NCI-H1694 (cell line): Measurements from ENCODE around the gene SKI.
"Not testable (repeated sequence)": the region's sequence is repeated elsewhere in the genome, so short reads cannot be mapped to it uniquely, and the experiment has no call there.

Experiments
- DNase-seq: peaks from one replicate; lab custom pipeline; 2025; lab: John Stamatoyannopoulos, UW

The SKI gene

DNA sequence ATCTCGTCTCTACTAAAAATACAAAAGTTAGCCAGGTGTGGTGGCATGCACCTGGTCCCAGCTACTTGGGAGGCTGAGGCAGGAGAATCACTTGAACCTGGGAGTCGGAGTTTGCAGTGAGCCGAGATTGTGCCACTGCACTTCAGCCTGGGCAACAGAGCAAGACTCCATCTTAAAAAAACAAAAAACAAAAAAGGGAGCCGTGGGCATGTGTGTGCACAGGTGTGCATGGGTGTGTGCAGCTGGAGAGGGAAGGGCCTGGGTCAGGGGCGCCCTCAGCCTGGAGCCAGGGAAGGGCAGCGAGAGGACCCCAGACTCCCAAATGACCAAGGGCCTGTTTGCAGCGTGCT is 18.9 kb downstream of the SKI start:
- not testable (repeated sequence) for DNase-seq

DNA sequence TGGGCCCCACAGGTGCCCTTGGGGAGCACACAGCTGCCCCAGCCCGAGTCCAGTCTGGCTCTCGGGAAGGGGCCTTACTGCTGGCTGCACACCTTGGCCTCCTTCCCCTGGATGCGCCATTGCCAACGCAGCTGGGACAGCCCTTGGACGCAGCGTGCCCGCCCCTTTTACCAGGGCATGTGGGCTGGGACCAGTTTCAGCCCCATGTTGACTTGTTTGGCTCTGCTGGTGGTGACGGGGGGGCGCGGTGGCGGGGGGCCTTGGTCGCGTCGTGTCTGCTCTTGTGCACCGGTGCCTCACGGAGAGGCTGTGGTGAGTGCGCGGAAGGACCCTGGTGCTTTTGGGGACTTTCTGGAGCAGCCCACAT is 19.6 kb downstream of the SKI start:
- no peak for DNase-seq

DNA sequence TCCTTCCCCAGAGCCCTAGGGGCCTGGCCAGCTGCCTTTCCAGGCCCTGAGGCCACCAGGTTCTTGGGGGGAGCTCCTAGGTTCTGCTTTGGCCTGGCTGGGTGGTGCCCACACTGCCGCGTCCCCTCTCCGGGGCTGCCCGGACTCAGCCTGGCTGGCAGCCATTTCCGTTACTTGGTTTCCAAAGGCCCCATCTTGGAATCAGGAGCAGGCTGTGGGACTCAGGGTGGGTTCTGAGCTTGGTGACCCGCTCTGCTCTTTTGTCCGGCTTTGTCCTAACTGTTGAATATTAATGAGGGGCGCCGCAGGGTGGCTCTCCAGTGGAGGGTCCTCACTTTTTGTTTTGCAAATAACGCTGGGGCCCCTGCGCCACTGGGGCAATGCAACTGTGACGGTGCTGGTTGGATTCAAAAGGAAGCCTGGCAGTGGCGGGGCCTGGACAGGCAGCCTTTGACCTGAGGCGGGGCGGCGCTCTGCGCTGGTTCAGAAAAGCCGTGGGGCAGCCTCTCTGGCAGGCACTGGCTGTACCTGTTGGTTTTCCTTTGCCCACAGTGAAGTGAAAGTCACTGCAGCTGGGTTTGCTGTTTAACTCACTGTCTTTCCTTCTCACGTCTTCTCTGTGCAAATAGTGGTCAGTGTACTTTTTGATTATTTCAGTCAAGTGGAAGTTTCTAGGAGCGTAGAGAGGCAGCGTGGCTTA is 20.2 kb downstream of the SKI start:
- no peak for DNase-seq

DNA sequence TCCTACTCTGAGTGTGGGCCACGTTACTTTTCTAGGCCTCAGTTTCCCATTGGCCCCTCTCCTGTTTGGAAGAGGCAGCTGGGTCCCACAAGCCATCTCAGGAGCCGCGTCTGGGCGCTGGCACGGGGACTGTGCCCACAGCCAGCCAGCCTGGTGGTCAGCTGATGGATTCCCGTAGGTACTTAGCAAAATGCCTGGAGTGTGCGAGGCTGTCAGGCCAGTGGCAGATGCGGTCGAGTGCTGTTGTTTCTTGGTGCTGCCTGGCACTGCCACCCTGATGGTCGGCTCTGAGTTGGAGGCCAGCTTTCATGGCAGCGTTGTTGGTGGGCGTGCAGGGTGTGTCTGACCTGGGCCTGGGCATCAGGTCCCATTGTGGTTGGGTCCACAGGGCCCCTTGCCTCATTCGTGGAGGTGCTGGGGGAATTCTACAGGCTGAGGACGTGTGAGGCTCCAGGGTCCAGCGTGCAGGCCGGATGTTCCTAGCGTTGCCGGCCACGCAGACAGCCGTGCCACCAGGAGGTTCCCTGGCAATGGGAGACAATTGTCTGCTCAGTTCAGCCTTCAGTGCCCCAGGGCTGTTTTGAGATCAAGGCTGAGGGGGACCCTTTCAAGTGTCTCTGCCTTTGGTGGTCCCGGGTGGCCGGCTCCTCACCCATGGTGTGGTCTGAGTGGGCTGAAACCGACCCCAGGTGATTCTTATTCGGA is 20.9 kb downstream of the SKI start:
- no peak for DNase-seq

DNA sequence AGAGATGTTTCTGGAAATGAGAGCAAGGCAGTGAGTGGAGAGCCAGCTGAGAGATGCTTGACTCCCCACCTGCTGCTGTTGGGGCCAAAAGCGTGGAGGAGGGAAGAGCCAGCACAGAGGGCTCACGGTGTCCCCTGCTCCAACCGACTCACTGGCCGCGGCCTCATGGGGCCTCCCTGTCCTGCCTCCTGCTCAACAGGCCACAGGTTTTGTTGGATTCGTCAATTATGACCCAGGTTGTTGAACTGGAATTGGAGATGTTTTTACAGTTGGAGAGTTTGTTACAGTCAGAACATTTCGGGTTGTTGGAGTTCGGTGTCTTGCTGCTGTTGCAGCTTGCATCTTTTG is 21.4 kb downstream of the SKI start:
- no peak for DNase-seq

DNA sequence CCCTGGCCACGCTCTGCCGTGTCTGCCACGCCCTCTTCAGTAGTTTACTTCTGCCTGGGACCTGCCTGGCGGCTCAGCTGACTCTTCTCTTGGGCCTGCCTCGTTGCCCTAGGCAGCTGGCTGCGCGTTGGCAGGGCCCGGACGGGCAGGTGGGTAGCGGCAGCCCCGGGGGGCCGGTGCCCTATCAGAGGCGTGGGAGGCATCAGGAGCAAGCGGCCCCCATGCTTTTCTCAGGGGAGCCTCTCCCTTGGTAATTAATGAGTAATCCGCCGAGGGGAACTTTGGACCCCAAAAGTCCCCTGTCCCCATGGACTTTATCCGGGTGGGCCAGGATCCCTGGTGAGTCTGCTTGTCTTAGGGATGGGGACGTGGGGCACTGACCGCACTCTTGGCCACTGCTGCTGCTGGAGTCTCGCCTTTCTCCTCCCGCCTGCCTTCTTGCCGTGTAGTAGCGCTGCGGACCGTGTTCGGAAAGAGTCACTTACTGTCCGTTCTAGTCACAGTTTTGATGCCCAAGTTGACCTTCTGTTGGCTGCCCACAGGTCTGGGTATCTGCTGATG is 22.7 kb downstream of the SKI start:
- DNase-seq, result no peak

DNA sequence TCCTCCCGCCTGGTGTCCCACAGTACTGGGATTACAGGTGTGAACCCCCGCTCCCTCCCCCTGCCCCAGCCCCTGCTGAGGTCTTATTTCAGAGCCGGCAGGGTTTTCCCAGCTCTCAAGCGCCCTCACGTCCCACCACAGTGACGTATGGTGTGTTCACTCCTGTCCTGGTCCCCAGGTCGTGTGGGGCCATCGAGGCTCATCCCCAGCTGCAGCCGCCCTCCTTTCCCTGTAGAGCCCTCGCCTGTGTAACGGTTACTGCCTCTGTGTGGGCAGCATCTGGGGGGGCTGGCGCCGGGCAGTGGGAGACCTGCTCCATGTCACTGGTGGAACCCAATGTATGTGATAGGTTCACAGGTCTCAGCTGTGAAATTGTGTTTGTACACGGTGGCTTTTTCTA is 23.2 kb downstream of the SKI start:
- no peak for DNase-seq

DNA sequence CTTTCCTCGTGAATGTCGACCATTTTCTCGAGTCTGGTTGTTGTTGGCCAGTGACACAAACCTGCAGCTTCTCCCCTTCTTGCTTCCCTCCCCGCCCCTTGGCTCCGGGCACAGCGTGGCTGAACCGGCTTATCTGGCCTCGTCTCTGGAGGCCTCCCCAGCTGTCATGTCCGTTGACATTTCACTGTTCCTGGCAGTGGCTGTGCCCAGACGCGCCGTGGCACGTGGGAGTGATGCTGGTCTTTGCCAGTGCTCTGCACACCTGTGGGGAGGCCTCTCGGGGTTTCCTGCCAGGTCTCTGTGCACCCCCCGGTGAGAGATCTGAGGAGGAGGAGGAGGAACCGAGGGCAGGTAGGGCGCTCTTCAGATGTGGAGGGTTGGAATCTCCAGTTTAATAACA is 23.7 kb downstream of the SKI start:
- no peak for DNase-seq

DNA sequence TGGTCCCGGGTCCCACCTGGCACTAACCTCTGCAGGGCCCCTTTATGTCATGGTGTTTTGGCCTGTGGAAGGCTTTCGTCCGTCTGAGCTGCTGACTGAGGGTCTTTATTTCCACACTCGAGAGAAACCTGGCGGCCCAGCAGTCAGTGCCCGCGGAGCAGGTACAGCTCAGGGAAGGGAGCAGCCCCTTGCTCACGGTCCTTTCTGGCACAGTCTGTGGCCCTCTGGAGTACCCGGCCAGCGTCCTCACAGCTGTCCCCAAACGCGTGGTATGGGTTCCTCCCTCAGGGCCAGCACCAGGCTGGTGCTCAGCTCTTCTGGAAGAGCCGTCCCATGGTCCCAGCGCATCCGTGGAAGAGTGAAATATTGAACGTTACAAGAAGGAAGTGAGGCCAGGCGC is 24.3 kb downstream of the SKI start:
- no peak for DNase-seq

DNA sequence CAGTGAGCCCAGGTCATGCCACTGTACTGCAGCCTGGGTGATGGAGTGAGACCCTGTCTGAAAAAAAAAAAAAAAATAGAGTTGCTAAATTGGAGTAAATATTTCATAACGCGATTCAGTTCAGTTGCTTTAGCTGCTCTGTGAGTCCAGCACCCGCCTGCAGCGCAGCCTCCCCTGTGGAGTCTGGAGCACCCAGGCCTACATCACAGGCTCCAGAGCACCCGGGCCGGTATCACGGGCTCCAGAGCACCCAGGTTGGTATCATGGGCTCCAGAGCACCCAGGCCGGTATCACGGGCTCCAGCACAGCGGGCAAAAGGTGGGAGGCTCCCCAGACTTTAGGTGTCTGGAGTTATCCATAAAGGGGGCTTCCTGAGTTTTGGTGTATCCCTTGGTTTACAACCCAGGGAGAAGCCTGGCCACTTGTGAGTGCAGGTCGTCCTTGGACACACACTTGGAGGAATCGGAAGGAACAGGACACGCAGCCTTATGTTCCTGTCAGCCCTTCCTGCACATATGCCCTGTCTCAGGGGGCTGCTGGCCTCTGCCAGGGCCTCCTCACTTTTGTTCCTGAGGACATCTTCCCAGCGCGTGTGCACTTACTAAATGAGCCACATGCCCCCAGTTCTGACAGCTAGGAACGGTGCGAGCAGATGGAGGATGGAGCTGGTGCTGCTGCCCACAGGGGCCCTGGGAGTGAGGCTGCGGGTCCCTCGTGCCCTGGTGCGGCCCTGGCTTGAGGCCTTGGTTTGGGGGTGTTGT is 25.1 kb downstream of the SKI start:
- no peak for DNase-seq

DNA sequence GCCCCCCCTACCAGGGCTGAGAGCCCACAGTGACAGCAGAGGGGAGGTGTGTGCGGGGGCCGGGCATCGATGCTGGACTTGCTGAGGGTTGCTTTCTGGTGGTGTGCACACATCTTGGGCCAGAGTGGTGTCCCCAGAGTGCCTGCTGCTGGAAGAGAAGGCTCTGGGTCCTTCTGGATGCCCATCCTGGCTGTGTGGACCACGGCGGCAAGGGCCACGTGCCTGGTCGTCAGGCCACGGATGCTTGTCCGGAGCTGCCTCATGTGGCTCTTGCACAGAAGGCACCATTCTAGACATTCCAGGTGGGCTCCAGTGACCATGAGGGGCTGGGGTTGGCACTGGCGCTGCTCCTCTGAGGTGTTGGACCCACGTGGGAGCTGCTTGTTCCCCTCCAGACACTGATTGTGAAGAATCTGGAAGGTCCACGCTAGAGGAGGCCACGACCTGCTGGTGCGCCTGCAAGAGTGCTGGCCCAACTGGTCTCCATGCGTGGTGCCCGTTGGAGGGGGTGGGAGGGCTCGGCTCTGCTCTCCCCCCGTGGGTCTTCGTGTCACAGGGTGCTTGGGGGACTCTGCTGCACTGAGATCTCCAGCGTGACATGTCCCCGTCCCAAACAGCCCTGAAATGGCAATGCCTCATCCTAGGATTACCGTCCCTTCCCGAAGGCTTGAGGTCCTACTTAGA is 25.8 kb downstream of the SKI start:
- DNase-seq, result no peak

DNA sequence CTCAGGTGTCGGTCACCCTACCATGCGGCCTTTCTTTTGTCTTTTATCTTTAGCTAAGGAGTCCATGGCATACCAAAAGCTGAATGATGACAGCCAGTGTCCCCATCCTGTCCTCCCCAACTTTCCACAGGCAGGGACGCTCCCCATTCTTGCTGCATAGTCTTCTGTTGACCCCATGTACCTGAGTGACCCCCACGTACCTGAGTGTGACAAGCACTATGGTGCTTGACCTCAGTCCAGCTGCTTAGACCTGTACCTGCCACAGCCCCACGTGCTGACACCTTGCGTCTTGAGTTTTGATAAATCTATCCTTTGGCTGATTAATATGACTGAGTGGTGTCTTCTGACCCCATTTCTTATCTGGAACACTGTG is 26.9 kb downstream of the SKI start:
- no peak for DNase-seq

DNA sequence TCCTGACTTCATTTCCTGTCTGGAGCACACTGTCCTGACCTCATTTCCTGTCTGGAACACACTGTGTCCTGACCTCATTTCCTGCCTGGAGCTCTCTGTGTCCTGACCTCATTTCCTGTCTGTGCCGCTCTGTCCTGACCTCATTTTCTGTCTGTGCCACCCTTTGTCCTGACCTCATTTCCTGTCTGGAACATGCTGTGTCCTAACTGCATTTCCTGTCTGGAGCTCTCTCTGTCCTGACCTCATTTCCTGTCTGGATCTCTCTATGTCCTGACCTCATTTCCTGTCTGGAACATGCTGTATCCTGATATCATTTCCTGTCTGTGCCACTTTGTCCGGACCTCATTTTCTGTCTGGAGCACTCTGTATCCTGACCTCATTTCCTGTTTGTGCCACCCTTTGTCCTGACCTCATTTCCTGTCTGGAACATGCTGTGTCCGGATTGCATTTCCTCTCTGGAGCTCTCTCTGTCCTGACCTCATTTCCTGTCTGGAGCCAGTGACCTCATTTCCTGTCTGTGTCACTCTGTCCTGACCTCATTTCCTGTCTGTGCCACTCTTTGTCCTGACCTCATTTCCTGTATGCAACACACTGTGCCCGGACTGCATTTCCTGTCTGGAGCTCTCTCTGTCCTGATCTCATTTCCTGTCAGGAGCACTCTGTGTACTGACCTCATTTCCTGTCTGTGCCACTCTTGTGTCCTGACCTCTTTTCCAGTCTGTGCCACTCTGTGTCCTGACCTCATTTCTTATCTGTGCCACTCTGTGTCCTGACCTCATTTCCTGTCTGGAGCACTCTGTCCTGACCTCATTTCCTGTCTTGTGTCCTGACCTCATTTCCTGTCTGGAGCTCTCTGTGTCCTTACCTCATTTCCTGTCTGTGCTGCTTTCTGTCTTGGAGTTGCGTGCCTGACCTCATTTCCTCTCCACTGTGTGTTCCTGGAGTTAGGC is 27.6 kb downstream of the SKI start:
- DNase-seq, result no peak

DNA sequence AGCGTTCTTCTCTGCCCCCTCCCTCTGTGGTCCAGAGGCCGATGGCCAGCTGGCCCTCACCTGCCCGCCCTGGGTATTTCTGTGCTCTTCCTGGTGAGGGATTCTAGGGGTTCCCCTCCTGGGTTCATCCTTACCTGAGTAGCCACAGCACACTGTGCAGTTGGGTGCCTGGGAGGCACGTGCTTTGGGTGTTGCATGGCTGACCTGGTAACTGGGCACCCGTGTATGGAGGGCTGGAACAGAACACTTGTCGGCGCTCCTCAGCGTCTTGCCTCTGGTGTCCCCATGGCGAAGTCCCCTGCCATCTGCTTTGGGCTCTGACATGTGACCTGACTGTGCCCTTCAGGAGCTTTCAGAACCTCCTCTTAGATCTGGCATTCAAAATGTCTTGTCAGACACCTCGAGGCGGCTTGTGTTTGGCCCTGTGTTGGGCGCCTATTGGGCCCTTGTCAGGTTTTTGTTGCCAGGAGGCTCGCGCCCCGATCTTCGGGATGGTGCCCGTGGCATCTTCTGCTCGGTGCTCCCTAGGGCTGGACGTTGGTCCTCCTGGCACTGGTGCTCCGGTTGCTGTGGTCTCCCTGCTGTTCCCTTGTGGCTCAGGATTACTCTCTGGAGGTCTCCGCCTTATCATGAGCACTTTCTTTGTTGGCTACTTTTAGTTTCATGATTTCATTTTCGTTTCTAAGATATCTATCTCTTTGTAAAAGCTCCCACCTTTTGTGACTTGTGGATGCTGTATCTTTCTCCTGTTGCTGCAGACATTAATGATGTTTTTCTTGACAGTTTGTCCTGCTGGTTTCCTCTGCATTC is 28.5 kb downstream of the SKI start:
- no peak for DNase-seq

DNA sequence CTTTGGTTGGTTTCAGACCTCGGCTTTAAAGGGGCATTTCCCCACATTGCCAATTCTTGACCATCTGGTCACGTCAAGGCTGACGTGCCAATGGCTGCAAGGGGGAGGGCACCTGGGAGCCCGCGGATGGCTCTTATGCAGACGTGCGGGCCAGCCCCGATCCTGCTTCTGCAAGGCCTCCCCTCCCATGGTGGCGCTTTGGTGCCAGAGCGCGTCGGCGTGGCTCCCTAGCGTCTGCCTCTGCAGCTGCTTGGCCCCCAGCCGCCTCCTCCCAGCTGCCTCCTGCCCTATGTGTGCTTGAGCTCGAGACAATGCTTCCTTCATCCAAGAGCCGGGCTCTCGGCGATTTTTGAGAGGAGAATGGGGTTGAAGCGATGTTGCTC is 29.1 kb downstream of the SKI start:
- no peak for DNase-seq

DNA sequence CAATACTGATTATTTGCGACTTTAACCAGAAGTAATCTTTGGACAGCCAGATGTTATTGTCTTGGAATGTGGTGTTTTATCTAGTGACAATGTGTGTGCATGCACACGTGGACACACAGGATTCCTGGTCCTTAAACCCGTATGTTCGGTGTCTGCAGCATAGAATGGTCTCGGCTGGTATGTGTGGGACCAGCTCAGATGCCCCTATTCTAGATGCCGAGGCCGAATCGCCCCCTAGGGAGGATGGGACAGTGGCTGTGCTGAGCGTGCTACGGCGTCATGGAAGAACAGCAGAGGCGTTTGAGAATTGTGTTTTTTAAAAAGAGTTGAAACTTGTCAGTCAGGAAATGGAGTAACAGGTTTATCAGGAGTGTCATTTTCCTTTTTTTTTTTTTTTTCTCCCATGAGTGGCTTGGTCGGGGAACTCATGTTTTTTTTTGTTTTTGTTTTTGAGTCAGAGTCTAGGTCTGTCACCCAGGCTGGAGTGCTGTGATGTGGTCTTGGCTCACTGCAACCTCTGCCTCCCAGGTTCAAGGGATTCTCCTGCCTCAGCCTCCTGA is 30.1 kb downstream of the SKI start:
- DNase-seq, result no peak

DNA sequence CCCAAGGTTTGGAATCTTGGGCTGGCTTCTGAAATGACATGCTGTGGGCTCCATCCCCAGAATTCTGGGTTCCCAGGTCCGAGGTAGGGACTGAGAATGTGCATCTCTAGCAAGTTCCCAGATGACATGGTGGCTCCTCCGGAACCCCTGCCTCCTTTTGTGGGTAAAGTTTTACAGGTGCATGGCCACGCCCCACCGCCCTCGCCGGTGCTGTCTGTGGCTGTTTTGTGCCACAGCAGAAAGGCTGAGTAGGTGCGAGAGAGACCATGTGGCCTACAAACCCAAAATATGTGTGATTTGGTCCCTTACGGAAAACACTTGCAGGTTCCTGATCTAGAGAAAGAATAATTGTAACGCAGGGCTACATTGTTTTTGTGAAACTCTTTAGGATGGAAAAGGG is 30.9 kb downstream of the SKI start:
- DNase-seq, result no peak

DNA sequence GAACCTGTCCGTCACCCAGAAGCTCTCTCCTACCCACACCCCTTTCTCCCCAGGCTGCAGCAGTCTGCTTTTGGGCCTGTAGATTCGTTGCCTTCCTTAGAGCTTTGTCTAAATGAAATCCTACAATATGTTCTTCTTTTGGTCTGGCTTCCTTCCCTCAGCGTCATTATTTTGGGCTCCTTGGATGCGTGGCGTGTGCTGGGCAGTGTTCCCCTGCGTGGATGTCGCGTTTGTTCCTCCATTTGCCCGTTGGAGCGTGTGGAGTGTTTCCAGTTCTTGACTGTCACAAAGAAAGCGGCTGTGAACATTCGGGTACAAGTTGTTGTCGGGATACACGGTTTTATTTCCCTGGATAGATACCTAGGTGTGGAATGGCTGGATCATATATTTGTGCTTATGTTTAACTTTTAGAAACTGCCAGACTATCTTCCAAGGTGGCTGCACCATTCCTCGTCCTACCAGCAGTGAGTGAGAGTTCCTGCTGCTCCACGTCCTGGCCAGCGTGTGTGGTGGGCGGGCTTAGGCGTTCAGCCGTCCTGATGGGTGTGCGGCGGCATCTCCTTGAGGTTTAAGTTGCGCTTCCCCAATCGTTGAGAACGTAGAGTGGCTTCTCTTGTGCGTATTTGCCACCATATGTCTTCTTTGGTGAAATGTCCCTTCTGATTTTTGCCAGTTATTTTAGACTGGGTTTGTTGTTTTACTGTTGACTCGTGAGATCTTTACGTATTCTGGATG is 31.7 kb downstream of the SKI start:
- no peak for DNase-seq

DNA sequence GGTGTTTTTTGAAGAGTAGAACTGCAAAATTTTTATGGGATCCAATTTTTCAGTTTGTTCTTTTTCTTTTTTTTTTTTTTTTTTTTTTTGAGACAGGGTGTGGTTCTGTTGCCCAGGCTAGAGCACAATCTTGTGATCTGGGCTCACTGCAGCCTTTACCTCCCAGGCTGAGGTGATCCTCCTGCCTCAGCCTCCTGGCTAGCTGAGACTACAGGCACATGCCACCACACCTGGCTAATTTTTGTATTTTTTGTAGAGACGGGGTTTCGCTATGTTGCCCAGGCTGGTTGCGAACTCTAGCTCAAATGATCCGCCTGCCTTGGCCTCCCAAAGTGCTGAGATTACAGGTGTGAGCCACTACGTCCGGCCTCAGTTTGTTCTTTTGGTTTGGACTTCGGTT is 32.4 kb downstream of the SKI start:
- DNase-seq, result not testable (repeated sequence)

DNA sequence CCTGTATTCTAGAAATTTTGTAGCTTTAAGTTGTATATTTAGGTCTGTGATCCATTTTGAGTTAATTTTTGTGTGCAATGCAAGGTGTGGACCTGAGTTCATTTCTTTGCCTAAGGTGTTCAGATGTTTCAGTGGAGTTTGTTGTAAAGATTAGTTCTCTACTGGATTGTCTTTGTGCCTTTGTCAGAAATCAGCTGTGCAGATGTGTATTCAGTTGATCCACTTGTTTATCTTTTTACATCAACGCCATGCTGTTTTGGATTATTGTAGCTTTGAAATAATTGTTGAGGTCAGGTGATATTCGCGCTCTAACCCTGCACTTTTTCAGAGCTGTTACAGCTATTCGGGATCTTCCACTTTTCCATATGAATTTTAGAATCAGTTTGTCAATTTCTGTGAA is 32.8 kb downstream of the SKI start:
- no peak for DNase-seq
